ENCODE data around the gene TENT5A.
A peak's percentile ranks its signal among the peaks of the same experiment; 100 is the strongest.
"Not testable (repeated sequence)": the region's sequence is repeated elsewhere in the genome, so short reads cannot be mapped to it uniquely, and the experiment has no call there.

The TENT5A gene

GRCh38 chr6:81752084-81752920 is at the start of gene TENT5A:
TENT5A (minus strand) TSS chr6:81752681; CDS start chr6:81752141, 540 bp downstream.
- DNase-seq, result peak; percentile 88

- DNase-seq, result no peak
Measured at GRCh38 chr6:81801489-81801888, 49.0 kb upstream of the TENT5A start.

GRCh38 chr6:81800666-81801065 is 48.2 kb upstream of the TENT5A start:
- no peak for DNase-seq

- DNase-seq, result no peak
Measured at GRCh38 chr6:81799323-81799722, 46.8 kb upstream of the TENT5A start.

GRCh38 chr6:81797591-81797990 is 45.1 kb upstream of the TENT5A start:
- DNase-seq, result no peak

GRCh38 chr6:81795890-81796289 is 43.4 kb upstream of the TENT5A start:
- DNase-seq, result no peak

- no peak for DNase-seq
Measured at GRCh38 chr6:81793821-81794475, 41.5 kb upstream of the TENT5A start.

GRCh38 chr6:81792826-81793225 is 40.3 kb upstream of the TENT5A start:
- no peak for DNase-seq

GRCh38 chr6:81791756-81792155 is 39.3 kb upstream of the TENT5A start:
- no peak for DNase-seq

- DNase-seq, result no peak
Measured at GRCh38 chr6:81790034-81790433, 37.6 kb upstream of the TENT5A start.

- DNase-seq, result no peak
Measured at GRCh38 chr6:81789291-81789690, 36.8 kb upstream of the TENT5A start.

GRCh38 chr6:81788748-81789147 is 36.3 kb upstream of the TENT5A start:
- no peak for DNase-seq

- no peak for DNase-seq
Measured at GRCh38 chr6:81787313-81788068, 35.0 kb upstream of the TENT5A start.

- DNase-seq, result no peak
Measured at GRCh38 chr6:81786150-81786549, 33.7 kb upstream of the TENT5A start.

- DNase-seq, result no peak
Measured at GRCh38 chr6:81785377-81785776, 32.9 kb upstream of the TENT5A start.

- no peak for DNase-seq
Measured at GRCh38 chr6:81783893-81784292, 31.4 kb upstream of the TENT5A start.

- DNase-seq, result no peak
Measured at GRCh38 chr6:81781624-81782023, 29.1 kb upstream of the TENT5A start.

GRCh38 chr6:81777586-81778268 is 25.2 kb upstream of the TENT5A start:
- no peak for DNase-seq

GRCh38 chr6:81776219-81776618 is 23.7 kb upstream of the TENT5A start:
- not testable (repeated sequence) for DNase-seq

GRCh38 chr6:81774542-81774941 is 22.1 kb upstream of the TENT5A start:
- no peak for DNase-seq

GRCh38 chr6:81773887-81774286 is 21.4 kb upstream of the TENT5A start:
- DNase-seq, result no peak

GRCh38 chr6:81772741-81773140 is 20.3 kb upstream of the TENT5A start:
- no peak for DNase-seq

- DNase-seq, result no peak
Measured at GRCh38 chr6:81771097-81771496, 18.6 kb upstream of the TENT5A start.
